ENCODE data around the gene CCDC69.
A peak's percentile ranks its signal among the peaks of the same experiment; 100 is the strongest.

Gene CCDC69

GRCh38 chr5:151158287-151158661 lies 65.6 kb downstream of the CCDC69 start:
- DNase-seq = peak; percentile 26

GRCh38 chr5:151157426-151158286 lies 66.2 kb downstream of the CCDC69 start, which contains the start of gene ANXA6:
Gene ANXA6, minus strand, starts transcription at chr5:151157779. Its CDS starts 9,878 bp downstream, at chr5:151147901.
- DNase-seq = peak; percentile 82

- DNase-seq = peak; percentile 19
Measured at GRCh38 chr5:151156507-151157420, 67.1 kb downstream of the CCDC69 start.

DNA sequence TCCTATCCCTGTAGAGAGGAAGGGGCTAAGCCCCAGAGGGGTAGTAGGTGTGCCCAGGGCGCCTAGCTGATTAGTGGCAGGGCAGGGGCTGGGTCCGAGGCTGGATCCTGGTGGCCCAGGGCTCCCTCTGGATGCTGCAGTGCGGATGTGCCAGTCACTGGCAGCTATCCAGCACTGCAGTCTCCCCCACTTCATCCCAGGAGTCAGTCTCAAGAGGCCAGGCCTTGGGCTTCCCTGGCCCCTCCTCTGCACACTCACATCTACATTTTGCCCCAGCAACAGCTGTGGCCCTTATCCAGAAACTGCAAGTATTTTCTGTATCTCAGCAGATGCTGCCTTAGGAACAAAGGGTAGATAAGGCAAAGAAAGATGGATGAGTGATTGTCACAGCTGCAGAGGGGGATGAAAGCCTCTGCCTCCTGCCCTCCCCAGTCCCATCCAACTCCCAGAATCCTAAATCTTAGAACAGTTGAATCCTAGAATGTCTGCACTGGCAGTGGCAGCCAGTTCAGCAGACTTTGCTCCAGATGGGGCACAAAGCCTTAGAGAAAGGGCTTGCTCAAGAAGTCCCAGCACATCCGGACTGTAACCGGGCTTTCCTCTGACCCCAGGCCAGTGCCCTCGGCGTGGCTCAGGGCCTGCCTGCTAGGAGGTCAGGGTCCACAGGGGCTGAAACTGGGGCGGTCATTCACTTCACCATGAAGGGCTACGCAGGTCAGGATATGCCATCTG lies 68.0 kb downstream of the CCDC69 start:
- DNase-seq = peak; percentile 34

DNA sequence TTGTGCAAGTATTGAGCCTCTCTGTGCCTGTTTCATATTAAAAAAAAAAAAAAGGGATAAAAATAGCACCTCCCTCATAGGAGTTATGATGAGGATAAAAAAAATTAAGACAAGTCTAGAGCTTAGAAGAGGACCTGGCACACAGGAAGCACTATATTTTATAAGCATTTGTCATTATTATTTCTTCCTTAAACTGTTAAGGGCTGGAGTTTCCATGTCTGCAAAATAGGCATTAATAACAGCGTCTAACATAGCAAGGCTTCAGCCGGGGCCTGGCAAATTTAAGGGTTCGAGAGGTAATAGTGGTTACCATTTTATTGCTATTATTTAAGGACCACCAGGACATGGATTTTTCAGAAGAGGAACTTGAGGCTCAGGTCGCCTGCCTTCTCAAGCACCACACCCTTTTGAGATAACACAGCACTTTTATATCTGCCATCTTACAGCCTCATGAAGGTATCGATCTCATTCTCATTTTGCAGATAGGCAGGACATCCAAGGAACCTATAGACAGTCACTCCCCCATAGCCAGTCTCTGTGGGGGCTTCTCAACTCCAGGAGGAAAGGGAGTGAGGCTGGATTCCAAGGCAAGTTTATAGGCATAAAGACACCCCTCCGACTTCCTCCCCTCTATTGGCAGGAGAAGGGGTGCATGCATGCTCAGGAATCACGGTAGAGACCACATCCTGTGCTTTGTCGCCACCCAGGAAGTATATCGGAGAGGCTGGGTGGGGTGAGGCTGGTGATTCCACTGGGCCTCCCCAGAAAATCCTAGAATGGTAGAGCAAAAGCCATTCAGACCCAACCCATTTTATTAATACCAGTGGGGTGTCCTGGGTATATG lies 68.7 kb downstream of the CCDC69 start:
- peak; percentile 19 for DNase-seq

DNA sequence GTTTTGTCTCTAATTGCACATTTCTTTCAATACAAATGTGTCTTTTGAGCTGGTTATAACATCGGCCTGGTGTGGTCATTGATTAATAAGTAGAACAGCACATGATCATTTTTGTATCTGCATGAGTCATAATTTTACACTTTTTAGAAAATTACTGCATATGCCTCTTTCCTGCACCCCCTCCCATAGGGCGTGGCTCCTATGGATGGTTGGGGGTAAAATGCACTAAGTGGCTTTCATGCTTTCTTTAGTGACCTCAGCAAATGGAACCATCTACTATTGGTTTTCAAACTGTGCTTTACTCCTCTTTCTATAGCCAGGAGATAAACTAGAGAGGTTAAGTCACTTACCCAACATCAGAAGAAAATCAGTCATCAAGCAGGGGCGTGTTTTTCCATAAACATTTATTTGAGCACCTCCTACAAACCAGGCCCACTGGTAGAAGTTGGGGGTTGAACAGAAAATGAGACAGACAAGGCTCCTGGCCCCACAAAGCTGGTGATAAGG lies 70.1 kb downstream of the CCDC69 start:
- no peak for DNase-seq

GRCh38 chr5:151153300-151153699 lies 70.6 kb downstream of the CCDC69 start:
- DNase-seq = no peak

DNA sequence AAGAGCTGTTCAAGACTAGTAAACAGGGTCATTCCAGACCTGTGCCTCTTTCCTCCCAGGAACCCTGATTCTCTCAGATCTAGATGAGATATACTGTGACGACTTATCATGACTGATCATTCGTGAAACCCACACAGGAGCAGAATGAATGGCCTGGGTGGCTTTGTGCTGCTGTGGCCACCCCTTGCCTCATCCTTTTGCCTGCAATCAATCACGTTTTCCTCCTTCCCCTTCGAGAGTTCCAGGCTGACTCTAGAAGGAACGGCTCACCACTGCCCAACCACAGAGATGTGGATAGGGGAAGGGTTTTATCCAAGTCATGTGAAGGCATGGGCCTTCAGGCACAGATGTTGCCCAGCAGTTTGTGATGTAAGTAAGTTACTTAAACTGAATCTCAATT lies 72.1 kb downstream of the CCDC69 start:
- DNase-seq = peak; percentile 70

DNA sequence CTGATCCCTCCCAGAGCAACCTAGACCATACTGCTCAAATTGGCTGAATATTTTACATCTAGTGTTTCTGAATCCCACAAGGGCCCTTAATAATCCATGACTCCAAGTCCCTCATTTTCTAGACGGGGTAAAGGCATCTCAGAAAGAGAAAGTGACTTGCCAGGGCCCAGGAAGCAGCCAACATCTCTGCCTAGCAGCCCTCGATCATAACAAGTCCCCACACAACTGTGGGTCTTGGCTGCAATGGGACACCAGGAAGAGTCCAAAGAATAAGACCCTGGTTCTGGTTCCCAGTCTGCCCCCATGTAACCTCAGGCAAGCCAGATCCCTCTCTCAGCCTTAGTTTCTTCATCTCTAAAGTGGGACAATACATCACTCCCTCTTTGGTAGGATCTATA lies 72.6 kb downstream of the CCDC69 start:
- DNase-seq = no peak

- DNase-seq = no peak
Measured at GRCh38 chr5:151150471-151151262, 73.2 kb downstream of the CCDC69 start.

DNA sequence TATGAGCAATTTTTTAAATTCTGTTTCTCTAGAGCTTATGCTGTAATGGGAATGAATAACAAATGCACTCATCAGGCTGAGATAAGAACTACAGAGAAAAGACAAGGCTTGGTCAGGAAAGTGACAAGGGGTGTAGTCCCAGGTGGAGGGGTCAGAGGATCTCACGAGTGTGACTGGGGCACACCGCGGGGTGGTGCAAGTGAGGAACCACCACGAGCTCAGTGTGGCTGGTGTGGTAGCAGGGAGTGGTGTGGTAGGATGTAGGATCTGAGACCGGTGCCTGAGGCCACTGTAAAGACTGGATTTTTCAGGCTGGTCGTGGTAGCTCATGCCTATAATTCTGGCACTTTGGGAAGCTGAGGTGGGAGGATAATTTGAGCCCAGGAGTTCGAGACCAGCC lies 75.3 kb downstream of the CCDC69 start:
- no peak for DNase-seq

DNA sequence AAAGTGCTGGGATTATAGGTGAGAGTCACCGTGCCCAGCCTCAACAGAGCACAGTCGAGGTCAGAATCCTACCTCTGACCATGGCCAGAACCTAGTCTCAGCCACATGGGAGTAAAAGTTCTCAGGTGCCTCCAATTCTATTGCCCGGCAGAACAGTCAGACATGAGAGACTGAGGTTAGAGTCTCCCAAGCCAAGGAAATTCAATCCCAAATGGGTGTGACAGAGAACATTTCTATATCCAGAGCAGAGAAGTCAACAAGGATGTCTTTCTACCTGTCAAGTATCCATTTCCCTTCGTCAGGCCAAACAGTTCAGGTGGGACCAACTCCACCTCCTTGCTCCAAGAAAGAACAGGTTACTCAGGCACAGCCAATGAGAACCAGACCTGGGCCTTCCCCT lies 76.9 kb downstream of the CCDC69 start:
- no peak for DNase-seq

- no peak for DNase-seq
Measured at GRCh38 chr5:151146061-151146460, 77.8 kb downstream of the CCDC69 start.

- no peak for DNase-seq
Measured at GRCh38 chr5:151144922-151145321, 79.0 kb downstream of the CCDC69 start.

DNA sequence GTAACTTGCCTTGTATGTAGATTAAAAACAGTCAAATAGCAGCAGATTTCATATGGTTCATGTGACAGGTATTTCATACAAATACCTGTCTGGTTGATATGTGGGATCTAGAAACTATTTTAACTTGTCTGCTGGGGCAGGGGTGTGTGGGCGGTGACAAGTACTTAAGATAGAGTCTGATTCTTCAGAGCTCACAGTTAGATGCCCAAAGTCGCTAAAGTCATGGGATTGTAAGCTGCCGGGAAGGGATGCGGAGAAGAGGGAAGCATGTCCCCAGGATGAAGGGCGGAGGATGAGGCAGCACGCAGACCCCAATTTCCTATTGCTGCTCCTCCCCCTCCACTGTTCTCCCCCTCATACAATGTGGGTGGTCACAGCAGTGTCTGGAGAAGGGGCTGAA lies 79.6 kb downstream of the CCDC69 start:
- DNase-seq = no peak

DNA sequence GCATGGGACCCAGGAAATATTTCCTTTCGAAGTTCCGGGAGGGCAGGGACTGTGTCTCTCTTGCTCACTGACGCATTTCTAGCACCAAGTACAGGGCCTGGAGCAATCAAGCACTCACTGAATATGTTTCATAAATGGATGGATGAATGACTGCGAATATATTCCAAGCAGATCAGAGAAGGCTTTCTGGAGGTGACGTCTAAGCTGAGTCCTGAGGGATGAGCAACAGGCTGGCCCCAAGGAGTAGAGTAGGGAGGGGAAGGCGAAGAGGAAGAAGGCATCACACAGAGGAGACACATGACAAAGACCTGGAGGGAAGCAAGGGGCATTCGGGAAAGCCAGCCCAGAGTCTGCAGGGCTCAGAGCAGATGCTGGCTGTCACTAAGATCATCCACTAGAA lies 80.2 kb downstream of the CCDC69 start:
- DNase-seq = no peak

DNA sequence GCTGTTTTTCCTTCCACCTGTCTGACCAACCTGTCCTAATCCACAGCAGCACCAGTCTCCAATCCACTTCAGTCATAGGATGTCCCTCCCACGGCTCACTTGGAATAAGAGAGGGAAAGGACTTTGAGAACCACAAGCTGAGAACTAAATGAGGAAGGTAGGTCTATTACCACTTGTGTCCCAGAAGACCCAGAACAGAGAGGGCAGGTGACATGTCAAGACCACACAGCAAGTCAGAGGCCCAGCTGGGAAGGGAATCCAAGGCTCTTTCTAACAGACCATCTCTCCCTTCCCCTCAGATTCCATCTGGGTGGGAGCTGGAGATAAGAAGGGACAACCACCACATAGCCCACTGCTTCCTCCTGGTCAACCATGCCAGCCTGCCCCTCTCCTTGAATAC lies 81.0 kb downstream of the CCDC69 start:
- DNase-seq = no peak

DNA sequence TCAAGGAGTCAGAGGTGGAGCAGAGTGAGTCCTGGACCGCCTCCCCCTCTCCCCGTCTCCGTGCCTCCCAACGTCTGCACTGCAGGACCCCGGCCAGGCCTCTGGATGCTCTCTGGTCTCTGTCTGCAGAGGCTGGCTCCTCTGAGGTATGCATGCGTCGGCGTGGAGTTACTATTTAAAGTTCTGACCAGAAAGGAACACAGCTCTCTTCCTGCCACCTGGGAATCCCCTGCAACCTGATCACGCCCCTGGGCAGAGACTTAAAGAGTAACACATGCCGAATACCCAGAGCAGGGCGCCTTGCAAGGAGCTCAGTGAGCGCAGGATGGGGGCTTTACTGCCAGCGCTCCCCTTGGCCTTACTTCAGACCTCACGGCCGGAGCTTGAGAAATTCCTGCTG lies 82.4 kb downstream of the CCDC69 start:
- DNase-seq = no peak

GRCh38 chr5:151140686-151141459 lies 83.0 kb downstream of the CCDC69 start:
- no peak for DNase-seq

- no peak for DNase-seq
Measured at GRCh38 chr5:151139646-151140045, 84.2 kb downstream of the CCDC69 start.

All from OCI-M1 (cell line).